ENCODE data around the gene SCAMP3. TPM values are rescaled to one million over a fixed set of nuclear protein-coding genes. Genes with fewer than 3 reads are reported as not detected.
A peak's percentile ranks its signal among the peaks of the same experiment; 100 is the strongest.

The SCAMP3 gene
- total RNA-seq, 1 experiment from 2014 or later = 64.2 TPM

- peak overlapping the region; percentile 75 to 84 for H3K4me3 ChIP-seq (replicated peaks in 1 of 2; ENCODE audit: low read depth in 1 of 2, low read length in 2 of 2)
- TF ChIP-seq ATF3 (IDR thresholded peaks at IDR 0.05) (no peak), CTCF (IDR thresholded peaks at IDR 0.05 in 2 of 3, conservative IDR thresholded peaks at IDR 0.05 in 1 of 3; ENCODE audit: borderline replicate concordance in 1 of 3, insufficient read depth in 1 of 3, low read depth in 2 of 3, low read length in 2 of 3) (no peak)
- DNase-seq (ENCODE audit: low read depth, low spot score) = no peak
These were observed 8.4 kb downstream of the SCAMP3 start for GRCh38 chr1:155253797-155254196.

GRCh38 chr1:155253208-155253607, 9.0 kb downstream of the SCAMP3 start:
- no peaks in the 10 kb centered on the region for H3K9me2 ChIP-seq (ENCODE audit: insufficient read depth)
- POLR2A ChIA-PET = no interaction called here
- ATAC-seq = no peak
- CTCF ChIA-PET = interaction anchor here (0.9 to 2.4 kb wide), 3 partner anchors 24 to 243 kb away, joined by 3 to 6 read pairs (median 3); partner anchors contain the start of genes HCN3 and KRTCAP2
- H3K4me2 ChIP-seq (ENCODE audit: low read length) = peak overlapping the region; percentile 95
- BruUV-seq (replicated peaks) = TSS peak; percentile 40
- intact Hi-C loops (cut with micrococcal nuclease) = loop anchor here (5.0 kb wide), 1 partner anchor 54 kb away; the partner anchor contains the start of gene FDPS
- no peak overlapping the region for H3K4me3 ChIP-seq (replicated peaks in 1 of 2; ENCODE audit: low read depth in 1 of 2, low read length in 2 of 2)
- H3K9ac ChIP-seq (ENCODE audit: low read length) = peak overlapping the region; percentile 81
- H3K36me3 ChIP-seq (ENCODE audit: control insufficient read depth in 1 of 2, insufficient read depth in 2 of 2, low read length in 2 of 2) = peaks cover 3 to 4% of the 10 kb centered on the region in 2 experiments; a peak in 2 of 4 replicates
- peak overlapping the region; percentile 62 for H3K27ac ChIP-seq (ENCODE audit: low read depth, low read length)
- peaks cover 16 to 35% of the 10 kb centered on the region in 2 experiments; a peak in 3 of 4 replicates for H3K4me1 ChIP-seq (ENCODE audit: control insufficient read depth in 1 of 2, insufficient read depth in 2 of 2, low read length in 2 of 2)
- no peak for DNase-seq (ENCODE audit: low read depth, low spot score)
- no peaks in the 10 kb centered on the region for H3K9me3 ChIP-seq (ENCODE audit: control insufficient read depth in 1 of 2, insufficient read depth in 1 of 2, low read depth in 1 of 2, low read length in 2 of 2)
- H4K20me1 ChIP-seq (ENCODE audit: insufficient read depth) = no peaks in the 10 kb centered on the region
- RAD21 ChIA-PET (ENCODE audit: low non-redundant PET in 1 of 2, low total read pairs in 2 of 2, uncharacterized antibody in 2 of 2, unreplicated experiment in 2 of 2) = no interaction called here
- no peaks in the 10 kb centered on the region for H3K27me3 ChIP-seq (ENCODE audit: insufficient read depth, low read length)
- peaks cover 11% of the 10 kb centered on the region; the same call in 1 of the 2 replicates for H3K79me2 ChIP-seq (ENCODE audit: insufficient read depth, low read length)
- H2AFZ ChIP-seq (ENCODE audit: low read depth, low read length, poor library complexity, severe bottlenecking) = no peak overlapping the region
- TF ChIP-seq SP1 (IDR thresholded peaks at IDR 0.05; ENCODE audit: low read depth) (no peak), JUND (IDR thresholded peaks at IDR 0.05) (no peak), MAX (IDR thresholded peaks at IDR 0.05) (no peak), EGR1 (IDR thresholded peaks at IDR 0.05; ENCODE audit: low read depth) (no peak), CTCF (IDR thresholded peaks at IDR 0.05 in 2 of 3, conservative IDR thresholded peaks at IDR 0.05 in 1 of 3; ENCODE audit: borderline replicate concordance in 1 of 3, insufficient read depth in 1 of 3, low read depth in 2 of 3, low read length in 2 of 3) (no peak), ELF1 (IDR thresholded peaks at IDR 0.05; ENCODE audit: borderline replicate concordance, low read depth) (no peak), EZH2phosphoT487 (IDR thresholded peaks at IDR 0.05; ENCODE audit: borderline replicate concordance) (no peak), ZBTB33 (IDR thresholded peaks at IDR 0.05; ENCODE audit: extremely low read depth, insufficient replicate concordance, low read length) (no peak), SRF (IDR thresholded peaks at IDR 0.05; ENCODE audit: low read depth) (no peak), ATF3 (IDR thresholded peaks at IDR 0.05) (no peak), RAD21 (IDR thresholded peaks at IDR 0.05; ENCODE audit: low read depth) (no peak)

More at GRCh38 chr1:155253797-155254196, 8.4 kb downstream of the SCAMP3 start:
- H3K27ac ChIP-seq (ENCODE audit: low read depth, low read length) = peak overlapping the region; percentile 62
- H3K4me2 ChIP-seq (ENCODE audit: low read length) = peak overlapping the region; percentile 95
- peaks cover 11% of the 10 kb centered on the region; the same call in 1 of the 2 replicates for H3K79me2 ChIP-seq (ENCODE audit: insufficient read depth, low read length)
- no peaks in the 10 kb centered on the region for H4K20me1 ChIP-seq (ENCODE audit: insufficient read depth)
- H2AFZ ChIP-seq (ENCODE audit: low read depth, low read length, poor library complexity, severe bottlenecking) = no peak overlapping the region
- ChIA-PET RAD21 (ENCODE audit: low non-redundant PET in 1 of 2, low total read pairs in 2 of 2, uncharacterized antibody in 2 of 2, unreplicated experiment in 2 of 2) (no interaction called here), POLR2A (no interaction called here), CTCF (interaction anchor here (1.5 kb wide), 1 partner anchor 81 kb away, joined by 3 read pairs; the partner anchor contains the start of gene KRTCAP2)
- intact Hi-C loops (cut with micrococcal nuclease) = loop anchor here (5.0 kb wide), 1 partner anchor 54 kb away; the partner anchor contains the start of gene FDPS
- ATAC-seq = no peak
- peaks cover 16 to 35% of the 10 kb centered on the region in 2 experiments; a peak in 3 of 4 replicates for H3K4me1 ChIP-seq (ENCODE audit: control insufficient read depth in 1 of 2, insufficient read depth in 2 of 2, low read length in 2 of 2)
- BruUV-seq (replicated peaks) = no TSS peak
- H3K27me3 ChIP-seq (ENCODE audit: insufficient read depth, low read length) = no peaks in the 10 kb centered on the region
- peaks cover 6 to 8% of the 10 kb centered on the region in 2 experiments; a peak in 3 of 4 replicates for H3K36me3 ChIP-seq (ENCODE audit: control insufficient read depth in 1 of 2, insufficient read depth in 2 of 2, low read length in 2 of 2)
- H3K9ac ChIP-seq (ENCODE audit: low read length) = peak overlapping the region; percentile 81
- no peaks in the 10 kb centered on the region for H3K9me2 ChIP-seq (ENCODE audit: insufficient read depth)
- no peaks in the 10 kb centered on the region for H3K9me3 ChIP-seq (ENCODE audit: control insufficient read depth in 1 of 2, insufficient read depth in 1 of 2, low read depth in 1 of 2, low read length in 2 of 2)
